NCI-H345 treated with DMSO at 0.1 percent for 48 hours (cell line): ENCODE results near the gene LHB.

ENCODE experiments used
- DNase-seq: peaks from one replicate; lab custom pipeline; 2025; ENCODE audit not compliant: unreplicated experiment; lab: John Stamatoyannopoulos, UW

Gene LHB

DNA sequence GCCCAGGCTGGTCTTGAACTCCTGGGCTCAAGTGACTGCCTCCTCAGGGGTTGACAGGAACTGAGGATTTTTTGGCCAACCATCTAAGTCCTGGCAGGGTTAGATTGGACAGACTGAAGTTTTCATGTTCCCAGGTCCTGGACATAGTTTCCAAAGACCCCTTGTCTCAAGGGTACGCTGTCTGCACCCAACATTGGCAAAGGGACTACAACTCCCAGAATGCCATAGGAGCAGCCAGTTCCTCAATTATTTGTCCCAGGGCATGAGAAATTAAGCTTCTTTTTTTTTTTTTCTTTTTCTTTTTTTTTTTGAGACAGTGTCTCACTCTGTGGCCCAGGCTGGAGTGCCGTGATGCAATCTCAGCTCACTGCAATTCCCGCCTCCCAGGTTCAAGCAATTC is 30.7 kb downstream of the LHB start:
- DNase-seq: no peak

DNA sequence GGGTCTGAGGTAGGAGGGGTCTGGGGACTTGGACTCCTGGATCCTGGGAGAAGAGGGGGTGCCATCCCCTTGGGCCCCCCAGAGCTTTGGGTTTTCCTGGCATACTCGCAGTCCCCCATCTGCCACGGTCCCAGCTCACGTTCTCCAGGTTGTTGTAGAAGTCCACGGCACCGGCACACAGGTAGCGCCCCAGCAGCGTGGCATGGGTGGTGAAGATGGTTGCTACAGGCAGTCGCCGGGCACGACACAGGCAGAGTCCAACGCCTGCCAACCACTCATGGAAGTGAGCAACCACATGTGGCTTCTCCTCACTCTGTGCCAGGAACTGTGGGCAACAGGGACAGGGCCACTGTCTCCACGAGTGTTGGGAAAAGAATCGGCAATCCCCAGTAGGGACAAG is 31.2 kb downstream of the LHB start:
- no peak for DNase-seq

DNA sequence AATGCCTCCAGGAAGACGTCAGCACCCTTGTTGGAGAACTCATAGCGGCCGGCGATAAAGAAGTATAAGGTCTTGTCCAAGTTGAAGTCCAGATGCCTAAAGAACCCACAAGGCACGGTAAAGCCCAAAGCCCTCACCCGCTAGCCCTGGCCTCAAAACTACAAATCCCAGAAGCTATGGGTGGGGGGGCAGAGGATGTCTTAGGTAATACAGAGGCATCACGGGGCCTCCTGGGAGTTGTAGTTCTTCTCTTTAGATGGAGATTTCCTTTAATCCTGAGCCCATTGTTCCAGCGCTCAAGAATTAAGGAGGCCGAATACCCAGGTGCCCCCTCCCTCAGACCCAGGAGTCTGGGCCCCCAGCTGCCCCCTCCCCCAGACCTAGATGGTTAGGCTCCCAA is 34.6 kb downstream of the LHB start:
- DNase-seq: no peak

GRCh38 chr19:48977061-48977460 is 39.8 kb downstream of the LHB start:
- DNase-seq: no peak

DNA sequence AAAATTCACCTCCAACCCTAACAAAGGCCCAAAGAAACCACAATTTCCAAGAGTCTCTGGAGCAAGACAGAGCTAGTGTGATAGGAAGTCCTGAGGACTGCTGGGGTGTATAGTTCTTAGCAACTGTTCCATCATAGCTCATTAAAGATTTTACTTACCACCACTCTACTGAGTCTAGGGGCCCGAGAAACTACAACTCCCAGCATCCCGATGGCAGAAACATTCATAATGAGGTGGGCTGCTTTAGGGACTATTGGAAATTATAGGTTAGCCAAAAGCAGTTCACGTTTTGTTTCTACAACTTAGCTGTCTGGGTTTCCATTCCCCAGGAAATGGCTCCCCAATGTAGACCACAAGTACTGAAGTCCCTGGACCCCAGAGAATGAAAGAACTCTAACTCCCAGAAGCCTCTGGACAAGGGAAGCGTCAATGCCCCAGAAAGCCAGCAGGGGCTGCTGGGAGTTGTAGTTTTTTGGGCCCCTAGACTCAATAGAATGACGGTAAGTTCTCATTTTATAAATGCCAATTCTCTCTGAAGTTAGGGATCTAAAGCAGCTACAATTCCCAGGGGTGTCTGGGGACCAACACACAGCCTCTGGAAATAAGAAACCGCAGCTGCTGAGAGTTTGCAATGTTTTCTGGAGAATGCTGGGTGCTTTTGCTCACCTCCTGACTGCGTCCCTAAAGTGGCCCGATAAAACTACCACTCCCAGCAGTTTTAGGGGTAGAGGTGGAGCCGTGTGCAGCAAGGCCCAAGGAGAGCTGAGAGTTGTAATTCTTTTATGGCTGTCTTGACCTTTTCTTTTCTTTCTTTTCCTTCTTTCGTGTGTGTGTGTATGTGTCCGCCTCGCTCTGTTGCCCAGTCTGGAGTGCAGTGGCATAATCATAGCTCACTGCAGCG is 40.7 kb downstream of the LHB start:
- DNase-seq: no peak

DNA sequence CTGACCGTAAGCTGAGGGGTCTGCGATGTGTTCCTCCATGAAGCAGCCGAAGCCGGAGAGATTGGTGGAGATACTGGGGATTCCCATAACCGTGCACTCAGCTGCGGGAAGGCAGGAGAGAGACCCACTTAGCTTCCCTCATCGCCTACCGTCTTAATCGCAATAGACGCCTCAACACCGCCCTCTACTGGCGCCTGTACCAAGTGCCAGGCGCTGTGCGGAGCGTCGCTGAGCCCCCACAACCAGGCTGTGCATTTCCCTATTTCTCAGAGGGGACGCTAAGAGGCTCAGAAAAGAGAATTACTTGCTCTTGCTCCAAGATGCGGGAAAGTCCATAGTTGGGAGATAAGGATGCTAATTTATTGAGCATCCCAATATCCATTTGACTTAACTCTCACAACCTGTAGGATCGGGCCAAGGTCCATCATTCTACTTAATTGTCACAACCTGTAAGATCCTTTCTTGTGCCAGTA is 45.9 kb downstream of the LHB start:
- DNase-seq: peak; percentile 13

DNA sequence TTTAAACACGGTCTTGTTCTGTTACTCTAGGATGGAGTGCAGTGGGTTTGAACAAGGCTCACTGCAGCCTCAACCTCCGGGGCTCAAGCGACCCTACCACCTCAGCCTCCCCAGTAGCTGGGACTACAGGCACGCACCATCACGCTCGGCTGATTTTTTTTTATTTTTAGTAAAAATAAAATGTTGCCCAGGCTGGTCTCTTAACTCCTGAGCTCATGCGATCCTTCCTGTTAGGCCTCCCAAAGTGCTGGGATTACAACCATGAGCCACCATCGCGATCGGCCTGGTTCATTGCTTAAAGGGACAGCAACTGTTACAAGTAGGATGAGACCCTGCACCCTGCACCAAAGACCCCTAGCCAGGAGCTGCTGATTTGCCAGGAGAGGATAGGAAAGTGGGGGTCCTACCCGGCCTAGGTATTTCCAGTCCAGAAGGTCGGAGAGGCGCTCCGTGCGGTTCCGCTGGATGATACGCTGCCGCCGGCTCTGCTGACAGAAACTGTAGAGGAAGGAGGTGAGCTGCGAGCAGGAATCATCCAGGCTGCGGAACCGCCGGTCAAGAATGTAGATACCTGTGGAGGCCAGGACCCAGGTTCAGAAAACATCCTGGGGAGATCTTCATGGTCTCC is 46.6 kb downstream of the LHB start:
- no peak for DNase-seq

DNA sequence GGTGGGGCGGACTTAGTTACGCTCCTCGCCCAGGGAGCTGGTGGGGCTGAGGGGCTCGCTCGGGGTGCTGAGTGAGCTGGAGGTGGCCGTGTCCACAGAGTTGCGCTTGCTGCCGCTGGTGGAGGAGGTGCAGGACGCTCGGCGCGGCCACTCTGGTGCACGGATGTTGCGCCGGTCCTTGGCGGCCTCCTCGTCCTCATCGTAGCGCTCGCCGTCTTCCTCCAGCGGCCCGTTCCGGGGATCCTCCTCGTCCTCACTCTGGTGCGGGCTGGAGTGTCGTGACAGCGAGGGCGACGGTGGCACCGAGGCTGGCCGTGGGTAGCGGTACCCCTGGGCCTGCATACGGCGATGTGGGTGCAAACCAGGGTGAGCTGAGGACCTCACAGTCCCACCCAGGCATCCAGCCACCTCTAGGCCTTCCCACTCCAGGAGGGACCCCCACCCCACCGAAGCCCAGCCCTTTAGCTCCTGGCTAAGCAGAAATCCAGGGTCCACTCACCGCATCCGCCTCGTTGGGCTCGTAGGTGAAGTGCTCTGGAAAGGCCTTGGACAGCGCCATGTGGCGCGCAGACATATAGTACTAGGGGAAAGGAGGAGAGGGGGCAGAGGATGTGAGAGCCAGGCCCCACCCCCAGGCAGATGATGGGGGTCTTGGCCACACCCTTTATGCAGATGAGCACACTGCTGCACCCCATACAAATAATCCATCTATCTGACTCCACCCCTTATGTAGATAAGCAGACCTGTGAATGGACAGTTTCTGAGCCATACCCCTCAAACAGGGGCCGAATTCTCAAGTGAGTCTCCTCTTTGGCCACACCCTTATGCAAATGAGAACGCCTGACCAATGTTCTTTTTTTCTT is 47.4 kb downstream of the LHB start:
- no peak for DNase-seq

DNA sequence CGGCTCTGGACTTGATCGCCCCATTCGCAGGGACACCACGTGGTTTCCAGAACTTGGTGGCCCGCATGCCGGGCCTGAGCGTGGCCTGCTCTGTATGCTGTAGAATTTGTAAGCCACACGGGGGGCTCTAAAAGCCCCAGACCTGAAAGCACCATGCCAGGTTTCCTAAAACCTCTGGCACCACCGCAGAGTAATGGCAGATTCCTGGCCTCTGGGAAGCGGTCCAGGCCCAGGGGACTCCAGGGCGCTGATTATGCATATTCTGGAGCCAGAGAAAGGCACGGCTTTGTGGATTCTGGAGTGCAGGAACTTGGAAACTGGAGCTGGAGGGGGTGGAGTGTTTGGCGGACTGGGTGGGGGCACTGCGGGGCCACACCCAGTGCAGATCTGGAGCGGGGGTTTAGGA is 48.1 kb downstream of the LHB start:
- no peak for DNase-seq

DNA sequence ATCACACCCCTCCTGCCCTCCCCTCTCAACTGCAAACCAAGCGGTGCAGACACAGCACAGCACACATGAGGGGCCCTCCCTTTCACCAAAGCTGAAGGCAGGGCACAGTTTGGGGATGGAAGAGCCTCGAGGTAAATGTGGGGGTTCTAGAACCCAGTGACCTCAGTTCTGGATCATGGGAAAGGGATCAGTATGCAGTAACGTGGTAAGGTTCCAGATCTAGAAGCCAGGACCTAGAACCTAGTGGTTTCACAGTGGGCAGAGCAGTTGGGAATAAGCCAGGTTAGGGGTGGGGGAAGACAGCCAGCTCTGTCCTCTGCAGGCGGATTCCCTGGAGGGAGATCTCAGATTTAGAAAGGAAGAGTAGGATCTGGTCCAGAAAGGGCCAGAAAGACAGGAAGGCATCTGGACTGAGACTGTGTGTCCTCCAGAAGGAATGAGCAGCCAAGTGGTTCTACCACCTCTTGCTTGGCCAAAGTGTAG is 48.7 kb downstream of the LHB start:
- no peak for DNase-seq

GRCh38 chr19:48967346-48968178 is 49.3 kb downstream of the LHB start:
- no peak for DNase-seq

GRCh38 chr19:48966541-48967345 is 50.1 kb downstream of the LHB start:
- DNase-seq: no peak
